Measurements from ENCODE around the gene FAM98B.

GRCh38 chr15:38479266-38479665, 25.3 kb downstream of the FAM98B start:
- TF ChIP-seq ZNF274 (IDR thresholded peaks at IDR 0.05; ENCODE audit: low read depth, low read length), result no peak
- TF ChIP-seq YY1 (IDR thresholded peaks at IDR 0.05; ENCODE audit: insufficient read depth, insufficient read length), result no peak
